GM18498 (cell line): ENCODE measurements around the gene RNU6-9.

Experiments
- ATAC-seq: cut with Tn5 transposase; IDR thresholded peaks from one replicate; pipeline ENCODE4 v1.9.1; 2021; ENCODE audit warnings: mild to moderate bottlenecking, moderate library complexity; ENCODE audit not compliant: unreplicated experiment

The RNU6-9 gene

GRCh38 chr19:916645-917322, 23.5 kb downstream of the RNU6-9 start:
- ATAC-seq = no peak

GRCh38 chr19:917323-918151, 24.3 kb downstream of the RNU6-9 start, which contains the start of gene KISS1R:
KISS1R (plus strand) TSS chr19:917333; CDS start chr19:917503, 170 bp downstream.
- no peak for ATAC-seq

GRCh38 chr19:918152-918437, 24.8 kb downstream of the RNU6-9 start:
- no peak for ATAC-seq

GRCh38 chr19:918481-919198, 25.4 kb downstream of the RNU6-9 start:
- ATAC-seq = no peak

GRCh38 chr19:919199-920050, 26.1 kb downstream of the RNU6-9 start:
- ATAC-seq = no peak

DNA sequence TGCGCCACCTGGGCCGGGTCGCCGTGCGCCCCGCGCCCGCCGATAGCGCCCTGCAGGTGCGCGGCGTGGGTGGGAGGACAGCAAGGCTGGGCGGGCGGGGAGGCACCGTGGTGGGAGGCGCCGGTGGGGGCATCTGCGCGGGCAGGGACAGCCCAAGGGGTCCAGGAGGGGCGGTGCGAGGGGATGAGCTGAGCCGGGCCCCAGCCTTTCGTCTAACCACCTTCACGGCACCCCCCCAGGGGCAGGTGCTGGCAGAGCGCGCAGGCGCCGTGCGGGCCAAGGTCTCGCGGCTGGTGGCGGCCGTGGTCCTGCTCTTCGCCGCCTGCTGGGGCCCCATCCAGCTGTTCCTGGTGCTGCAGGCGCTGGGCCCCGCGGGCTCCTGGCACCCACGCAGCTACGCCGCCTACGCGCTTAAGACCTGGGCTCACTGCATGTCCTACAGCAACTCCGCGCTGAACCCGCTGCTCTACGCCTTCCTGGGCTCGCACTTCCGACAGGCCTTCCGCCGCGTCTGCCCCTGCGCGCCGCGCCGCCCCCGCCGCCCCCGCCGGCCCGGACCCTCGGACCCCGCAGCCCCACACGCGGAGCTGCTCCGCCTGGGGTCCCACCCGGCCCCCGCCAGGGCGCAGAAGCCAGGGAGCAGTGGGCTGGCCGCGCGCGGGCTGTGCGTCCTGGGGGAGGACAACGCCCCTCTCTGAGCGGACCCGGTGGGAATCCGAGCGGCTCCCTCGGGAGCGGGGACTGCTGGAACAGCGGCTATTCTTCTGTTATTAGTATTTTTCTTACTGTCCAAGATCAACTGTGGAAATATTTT, 27.0 kb downstream of the RNU6-9 start:
- ATAC-seq = no peak

GRCh38 chr19:924553-925086, 31.3 kb downstream of the RNU6-9 start:
- no peak for ATAC-seq

GRCh38 chr19:925087-925525, 31.8 kb downstream of the RNU6-9 start:
- peak; percentile 39 for ATAC-seq

DNA sequence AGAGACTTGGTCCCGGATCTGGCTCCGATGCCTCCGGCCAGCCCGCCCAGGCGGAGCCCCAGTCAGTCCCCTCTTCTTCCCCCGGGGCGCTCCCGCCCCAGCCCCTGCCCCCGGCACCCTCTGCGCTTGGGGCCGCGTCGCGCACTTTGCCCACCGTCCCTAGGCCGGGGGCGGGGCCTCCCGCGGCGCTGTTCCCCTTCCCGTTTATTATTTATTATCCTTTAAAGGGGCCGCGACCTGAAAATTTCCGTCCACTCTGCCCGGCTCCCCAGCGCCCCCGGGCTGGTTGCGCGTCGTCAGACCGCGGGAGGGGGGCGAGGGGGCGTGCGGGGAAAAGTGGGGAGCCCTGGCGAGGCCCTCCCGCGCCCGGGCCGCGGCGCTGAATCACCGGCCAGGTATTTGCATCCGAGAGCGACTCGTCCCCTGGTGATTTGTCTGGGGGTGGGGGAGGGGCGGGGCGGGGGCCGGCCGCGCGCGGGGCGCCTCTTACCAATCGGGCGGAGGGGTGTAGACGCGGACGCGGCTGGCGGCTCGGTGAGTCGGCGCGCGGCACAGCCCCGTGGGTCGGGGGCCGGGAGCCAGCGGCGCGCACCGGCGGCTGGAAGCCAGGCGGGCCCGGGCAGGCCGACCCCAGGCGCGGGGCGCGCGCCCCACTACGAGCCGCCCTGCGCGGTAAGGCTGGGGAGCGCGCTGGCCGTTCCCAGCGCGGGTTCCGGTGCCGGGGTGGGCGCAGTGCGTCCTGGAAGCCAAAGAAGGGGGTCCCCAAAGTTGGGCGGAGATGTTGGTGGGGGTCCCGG, 32.4 kb downstream of the RNU6-9 start, which contains the start of gene ARID3A:
TSS of gene ARID3A (plus strand) at position 510 of the 797 bp plus-strand sequence. CDS start 3,494 bp downstream, outside the sequence.
- ATAC-seq = peak; percentile 62

DNA sequence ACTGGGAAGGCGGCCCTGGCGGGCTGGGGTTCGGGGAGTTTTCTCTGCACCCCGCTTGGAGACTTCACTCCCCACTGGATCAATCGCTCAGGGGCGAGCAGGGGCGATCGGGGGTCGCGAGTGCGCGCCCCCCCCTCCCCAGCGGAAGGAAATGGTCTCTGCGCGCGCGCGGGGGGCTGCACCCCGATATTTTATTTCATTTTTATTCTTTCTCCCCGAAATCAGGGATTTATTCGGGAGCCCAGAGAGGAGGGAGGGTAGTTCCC, 33.0 kb downstream of the RNU6-9 start:
- no peak for ATAC-seq

- ATAC-seq = no peak
Observed at GRCh38 chr19:926589-927350, 33.5 kb downstream of the RNU6-9 start.

DNA sequence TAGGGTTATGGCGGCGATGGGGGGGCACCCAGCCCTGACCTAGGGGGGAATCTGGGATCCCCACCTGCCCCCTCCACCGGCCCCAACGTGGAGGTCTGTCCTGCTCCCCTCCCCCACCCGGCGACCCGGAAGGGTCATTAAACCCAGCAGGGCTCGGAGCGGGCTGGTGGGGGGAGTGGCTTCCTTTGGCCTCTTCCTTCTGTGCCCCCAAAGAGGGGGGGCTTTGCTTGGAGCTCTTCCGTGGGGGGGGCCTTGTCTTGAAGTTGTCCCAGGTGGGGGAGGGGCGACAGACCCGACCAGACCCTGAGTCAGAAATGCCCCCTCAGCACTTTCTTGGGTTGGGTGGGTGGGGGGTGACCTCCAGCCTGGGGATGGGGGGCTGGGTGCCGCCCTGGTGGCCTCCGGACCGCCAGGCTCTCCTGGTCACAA, 34.1 kb downstream of the RNU6-9 start:
- no peak for ATAC-seq

GRCh38 chr19:927780-928401, 34.6 kb downstream of the RNU6-9 start:
- ATAC-seq = no peak

DNA sequence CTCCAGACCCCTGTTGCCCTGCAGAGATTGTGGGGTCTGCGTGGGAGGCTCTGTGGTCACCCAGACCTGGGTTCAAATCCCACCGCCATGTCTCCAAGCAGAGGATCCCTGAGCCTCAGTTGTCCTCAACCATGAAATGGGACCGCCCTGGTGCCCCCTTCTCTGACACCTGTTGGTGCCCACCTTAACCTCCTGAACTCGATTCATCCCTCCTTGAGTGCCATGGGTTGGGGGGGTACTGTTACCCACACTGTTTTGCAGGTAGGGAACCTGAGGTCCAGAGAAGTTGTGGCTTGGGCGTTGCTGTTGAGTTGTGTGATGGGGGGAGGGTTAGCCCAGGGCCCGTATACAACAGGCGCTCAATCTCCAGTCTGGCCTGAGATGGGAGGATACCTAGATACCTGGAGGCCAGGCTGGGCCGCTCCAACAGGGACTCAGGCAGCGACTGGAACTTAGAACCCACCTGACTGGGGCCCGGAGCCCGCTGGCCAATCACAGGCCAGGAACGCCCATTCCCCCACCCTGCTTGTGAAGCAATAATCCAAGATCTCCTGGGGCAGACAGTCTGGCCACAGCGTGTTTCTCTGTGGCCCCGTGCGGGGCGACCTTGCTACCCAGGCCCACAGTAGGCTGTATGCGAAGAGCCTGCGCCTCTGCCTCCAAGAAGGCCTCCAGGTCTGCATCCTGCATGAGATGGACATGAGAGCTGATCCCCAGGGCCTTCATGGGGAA, 35.4 kb downstream of the RNU6-9 start:
- ATAC-seq = no peak

GRCh38 chr19:929203-929890, 36.1 kb downstream of the RNU6-9 start:
- no peak for ATAC-seq

DNA sequence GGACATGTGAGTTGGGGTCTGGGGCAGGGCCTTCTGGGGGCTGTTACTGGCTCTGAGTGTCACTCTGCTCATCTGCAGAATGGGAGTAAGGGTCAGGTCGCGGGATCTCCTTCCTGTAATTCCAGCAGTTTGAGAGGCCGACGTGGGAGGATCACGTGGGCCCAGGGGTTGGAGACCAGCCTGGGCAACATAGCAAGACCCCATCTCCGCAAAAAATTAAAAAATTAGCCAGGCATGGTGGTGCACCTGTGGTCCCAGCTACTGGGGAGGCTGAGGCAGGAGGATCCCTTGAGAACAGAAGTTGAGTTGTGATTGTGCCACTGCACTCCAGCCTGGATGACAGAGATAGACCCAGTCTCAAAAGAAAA, 36.6 kb downstream of the RNU6-9 start:
- ATAC-seq = no peak
